IPS-20b (cell line): ENCODE results near the gene HES7.
"Not testable (repeated sequence)": the region's sequence is repeated elsewhere in the genome, so short reads cannot be mapped to it uniquely, and the experiment has no call there.

Source experiments
- H3K27ac ChIP-seq: one replicate; pipeline ENCODE4 v1.5.1; 2013; ENCODE audit warnings: low read length
- H3K27me3 ChIP-seq: 2 replicates; pipeline ENCODE4 v1.6.1; 2013; ENCODE audit warnings: mild to moderate bottlenecking, low read length, inconsistent platforms; ENCODE audit not compliant: insufficient read depth
- H3K36me3 ChIP-seq: 2 replicates; pipeline ENCODE4 v1.6.1; 2013; ENCODE audit warnings: low read depth, mild to moderate bottlenecking, inconsistent platforms, low read length, moderate library complexity; ENCODE audit not compliant: insufficient read depth
- H3K4me1 ChIP-seq: 2 replicates; pipeline ENCODE4 v1.6.1; 2013; ENCODE audit warnings: mild to moderate bottlenecking, control low read depth, inconsistent platforms, low read length, moderate library complexity; ENCODE audit not compliant: insufficient read depth
- H3K4me3 ChIP-seq: 2 replicates; pipeline ENCODE4 v1.5.1; 2013; ENCODE audit warnings: mild to moderate bottlenecking, low read length, inconsistent platforms
- H3K9ac ChIP-seq: 2 replicates; pipeline ENCODE4 v1.6.1; 2013; ENCODE audit warnings: low read depth, mild to moderate bottlenecking, inconsistent platforms, low read length, moderate library complexity
- H3K9me3 ChIP-seq: 2 replicates; pipeline ENCODE4 v1.6.1; 2013; ENCODE audit warnings: mild to moderate bottlenecking, low read depth, low read length, inconsistent platforms; ENCODE audit not compliant: insufficient read depth

The HES7 gene

DNA sequence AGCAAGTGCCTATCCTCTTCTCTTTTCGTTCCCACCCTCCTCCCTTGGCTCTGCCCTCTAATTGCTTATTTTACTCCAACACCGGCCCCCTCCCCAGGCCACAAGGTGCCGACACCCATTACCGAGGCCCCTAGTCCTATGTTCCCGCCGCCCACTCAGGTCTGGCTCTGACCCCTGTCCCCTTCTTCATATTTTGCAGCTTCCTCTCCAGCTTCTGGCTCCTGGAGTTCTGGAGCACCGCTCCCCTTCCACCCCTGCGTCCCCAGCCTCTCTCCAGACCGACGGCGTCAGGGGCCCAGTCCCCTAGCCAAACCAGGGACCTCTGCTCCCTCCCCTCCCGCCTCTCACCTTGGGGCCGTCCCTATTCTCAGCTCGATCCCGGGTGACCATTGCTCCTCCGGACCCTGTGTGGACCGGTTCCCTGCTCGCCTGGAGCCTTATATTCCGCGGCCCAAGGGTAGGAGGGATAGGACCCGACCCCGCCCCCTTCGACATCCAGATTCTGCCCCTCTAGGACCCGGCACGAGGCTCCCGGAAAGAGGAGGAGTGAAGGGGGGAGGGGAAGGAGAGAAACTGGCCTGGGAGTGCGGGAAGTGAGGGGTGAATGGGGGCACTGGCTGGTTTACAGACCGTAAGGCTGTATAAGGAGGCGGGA lies at the start of gene HES7:
HES7 (minus strand) TSS at position 412 of the 655 bp plus-strand sequence; CDS start at position 390, 22 bp downstream.
- H3K36me3 ChIP-seq: no peaks in the 10 kb centered on the region
- no peak within 1 kb of the TSS for H3K27ac ChIP-seq
- peaks cover 7% of the 10 kb centered on the region; the same call in 1 of the 2 replicates for H3K4me1 ChIP-seq
- no peaks in the 10 kb centered on the region for H3K9me3 ChIP-seq
- H3K4me3 ChIP-seq: peak within 1 kb of the TSS; percentile 89
- H3K9ac ChIP-seq: no peak within 1 kb of the TSS
- peaks cover 73% of the 10 kb centered on the region for H3K27me3 ChIP-seq

DNA sequence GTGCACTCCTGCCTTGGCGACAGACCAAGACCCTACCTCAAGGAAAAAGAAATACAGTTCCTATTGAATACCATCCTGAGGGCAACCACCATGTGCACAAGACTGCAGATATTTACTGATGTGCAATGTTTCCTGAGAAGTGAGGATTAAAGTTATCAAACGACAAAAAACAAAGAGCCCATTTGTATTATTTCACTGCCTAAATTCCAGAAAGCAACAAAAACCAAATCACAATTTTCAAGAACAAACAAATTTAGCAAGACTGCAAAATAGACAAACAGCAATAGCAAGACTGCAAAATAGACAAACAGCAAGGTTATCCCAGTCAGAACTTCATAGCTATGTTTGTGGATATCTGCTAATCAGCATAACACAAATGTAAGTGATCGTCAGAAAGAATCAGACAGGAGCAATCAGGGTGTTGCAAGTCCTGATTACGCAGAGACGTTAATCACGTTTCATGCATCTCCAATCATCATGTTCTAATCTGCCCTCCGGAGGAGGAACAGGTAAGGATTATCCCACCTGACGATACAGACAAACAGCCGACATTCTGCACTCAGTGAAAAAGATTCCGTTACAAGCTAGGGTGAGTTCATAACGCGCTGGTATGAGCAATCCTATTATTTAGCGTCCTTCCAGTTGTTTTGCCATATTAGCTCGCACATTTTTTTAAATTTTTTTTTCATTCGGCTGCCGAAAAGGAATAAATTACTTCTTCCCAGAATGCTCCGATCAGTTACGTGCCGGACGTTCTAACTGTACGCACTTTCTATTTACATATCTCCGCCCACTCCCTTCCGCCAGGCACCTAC lies 49.4 kb upstream of the HES7 start:
- H3K27me3 ChIP-seq: no peaks in the 10 kb centered on the region
- H3K36me3 ChIP-seq: no peaks in the 10 kb centered on the region
- H3K9me3 ChIP-seq: no peaks in the 10 kb centered on the region
- H3K9ac ChIP-seq: peak overlapping the region; percentile 92
- H3K27ac ChIP-seq: peak overlapping the region; percentile 89
- H3K4me3 ChIP-seq: peak overlapping the region; percentile 79
- peaks cover 8% of the 10 kb centered on the region; the same call in 1 of the 2 replicates for H3K4me1 ChIP-seq

DNA sequence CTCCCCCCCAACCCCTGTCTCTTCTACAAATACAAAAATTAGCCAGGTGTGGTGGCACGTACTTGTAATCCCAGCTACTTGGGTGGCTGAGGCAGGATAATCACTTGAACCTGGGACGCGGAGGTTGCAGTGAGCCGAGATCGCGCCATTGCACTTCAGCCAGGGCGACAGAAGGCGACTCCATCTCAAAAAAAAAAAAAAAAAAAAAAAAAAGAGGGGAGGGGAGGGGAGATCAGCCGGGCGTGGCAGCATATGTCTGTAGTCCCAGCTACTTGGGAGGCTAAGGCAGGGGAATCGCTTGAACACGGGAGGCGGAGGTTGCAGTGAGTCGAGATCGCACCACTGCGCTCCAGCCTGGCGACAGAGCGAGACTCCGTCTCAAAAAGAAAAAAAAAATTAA lies 46.3 kb upstream of the HES7 start:
- not testable (repeated sequence) for H3K27ac ChIP-seq, H3K9me3 ChIP-seq, H3K36me3 ChIP-seq, H3K4me1 ChIP-seq, H3K9ac ChIP-seq, H3K4me3 ChIP-seq, H3K27me3 ChIP-seq

DNA sequence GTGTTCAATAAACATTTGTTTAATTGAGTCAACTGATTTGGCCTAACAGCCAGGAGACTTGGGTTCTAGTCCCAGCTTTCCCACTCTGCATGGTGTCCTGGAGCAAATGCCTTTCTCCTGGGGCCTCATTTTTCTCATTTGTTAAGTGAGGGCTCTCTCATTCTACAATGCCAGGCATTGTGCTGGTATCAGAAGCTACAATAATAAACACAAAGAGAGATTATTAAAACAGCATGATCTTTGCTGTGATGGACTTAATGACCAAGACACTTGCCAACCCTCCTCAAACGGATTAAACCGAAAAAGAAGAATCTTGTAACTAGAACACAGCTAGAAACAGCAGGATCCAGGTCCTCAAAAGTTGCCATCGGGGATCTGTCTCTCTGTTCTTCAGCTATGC lies 43.6 kb upstream of the HES7 start:
- Histone ChIP-seq H3K9ac (no peak overlapping the region), H3K4me3 (no peak overlapping the region), H3K4me1 (peaks cover 16% of the 10 kb centered on the region; the same call in 1 of the 2 replicates), H3K27ac (no peak overlapping the region), H3K9me3 (no peaks in the 10 kb centered on the region), H3K27me3 (no peaks in the 10 kb centered on the region), H3K36me3 (no peaks in the 10 kb centered on the region)

DNA sequence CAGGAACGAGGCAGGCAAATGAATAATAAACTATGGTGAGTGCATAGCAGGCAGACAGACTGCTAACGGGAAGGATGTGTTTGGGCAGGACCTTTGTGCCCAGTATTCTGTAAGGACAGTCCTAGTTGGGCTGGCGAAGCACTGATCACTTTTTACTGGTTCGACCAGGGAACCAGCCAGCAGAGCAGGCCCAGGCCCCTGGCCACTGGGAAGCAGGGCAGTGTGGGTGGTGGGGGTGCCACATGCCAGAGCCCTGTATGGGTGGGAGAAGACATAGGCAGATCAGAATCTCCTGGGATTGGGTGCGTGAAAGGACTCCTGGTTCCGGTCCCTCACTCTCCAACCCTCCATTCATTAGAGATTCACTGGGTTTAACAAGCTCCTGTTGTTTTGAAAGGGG lies 42.8 kb upstream of the HES7 start:
- H3K27me3 ChIP-seq: no peaks in the 10 kb centered on the region
- H3K9ac ChIP-seq: no peak overlapping the region
- no peak overlapping the region for H3K27ac ChIP-seq
- peaks cover 18% of the 10 kb centered on the region for H3K4me1 ChIP-seq
- no peak overlapping the region for H3K4me3 ChIP-seq
- no peaks in the 10 kb centered on the region for H3K36me3 ChIP-seq
- H3K9me3 ChIP-seq: no peaks in the 10 kb centered on the region

DNA sequence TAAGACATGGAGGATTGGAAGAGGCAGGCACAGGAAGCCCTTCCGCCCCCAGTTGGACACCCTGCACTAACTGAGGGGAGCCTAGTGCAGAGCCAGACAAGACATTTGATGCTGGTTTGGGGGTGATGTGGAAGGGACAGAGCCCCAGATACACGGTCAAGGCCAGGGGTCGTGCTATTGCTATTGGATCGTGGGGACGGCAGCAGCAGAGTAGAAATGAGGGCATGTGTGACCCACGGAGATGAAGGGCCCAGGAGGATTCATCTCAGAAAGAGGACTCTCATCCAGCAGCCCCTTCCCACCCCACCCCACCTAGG lies 40.9 kb upstream of the HES7 start:
- no peak overlapping the region for H3K27ac ChIP-seq
- no peaks in the 10 kb centered on the region for H3K27me3 ChIP-seq
- peaks cover 20% of the 10 kb centered on the region for H3K4me1 ChIP-seq
- no peaks in the 10 kb centered on the region for H3K9me3 ChIP-seq
- H3K4me3 ChIP-seq: 0 out of 2 replicates have a peak overlapping the region, but pooled peaks have one; percentile 84
- peak overlapping the region; percentile 99; the same call in 1 of the 2 replicates for H3K9ac ChIP-seq
- H3K36me3 ChIP-seq: peaks cover 16% of the 10 kb centered on the region

DNA sequence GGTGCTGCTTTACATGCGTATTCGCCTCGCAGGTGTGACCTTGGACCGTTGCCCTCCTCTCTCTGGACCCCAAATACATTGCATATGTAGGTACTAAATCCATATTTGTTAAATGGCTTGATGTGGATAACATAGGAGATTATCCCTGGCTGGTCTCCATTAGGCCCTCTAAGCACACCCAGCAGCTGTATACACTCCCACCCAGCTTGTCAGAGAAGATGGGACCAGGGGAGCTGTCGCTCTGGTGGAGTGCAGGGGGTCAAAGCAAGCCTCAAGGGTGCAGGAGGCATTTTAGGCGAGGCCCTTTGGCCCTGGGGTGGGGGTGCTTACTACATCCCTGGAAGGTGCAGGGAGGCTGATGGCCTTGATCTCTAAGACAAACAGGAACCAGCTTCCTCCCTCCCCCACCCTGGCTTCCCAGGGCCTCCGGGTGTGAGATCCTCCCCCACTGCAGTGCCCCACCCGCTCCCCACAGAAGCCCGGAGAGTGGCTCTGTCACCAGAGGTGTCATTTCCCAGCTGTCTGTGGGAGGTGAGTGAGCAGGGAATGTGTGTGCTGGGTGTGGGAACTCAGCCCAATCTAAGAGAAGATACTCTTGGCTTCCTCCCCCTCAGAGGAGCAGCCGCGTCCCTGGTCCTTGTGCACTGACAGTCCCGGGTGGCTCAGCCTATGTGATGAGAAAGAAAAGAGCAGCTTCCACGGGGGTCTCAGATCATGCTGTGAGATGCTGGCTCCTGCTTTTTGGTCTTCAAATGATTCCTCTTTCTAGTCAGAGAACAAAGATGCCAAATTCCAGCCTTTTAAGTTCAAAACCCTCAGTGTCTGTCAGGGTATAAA lies 40.3 kb upstream of the HES7 start:
- Histone ChIP-seq H3K9me3 (no peaks in the 10 kb centered on the region), H3K4me3 (peak overlapping the region; percentile 84; the same call in 1 of the 2 replicates), H3K9ac (peak overlapping the region; percentile 99; the same call in 1 of the 2 replicates), H3K4me1 (peaks cover 20% of the 10 kb centered on the region), H3K27me3 (no peaks in the 10 kb centered on the region), H3K36me3 (peaks cover 22% of the 10 kb centered on the region), H3K27ac (peak overlapping the region; percentile 99)

DNA sequence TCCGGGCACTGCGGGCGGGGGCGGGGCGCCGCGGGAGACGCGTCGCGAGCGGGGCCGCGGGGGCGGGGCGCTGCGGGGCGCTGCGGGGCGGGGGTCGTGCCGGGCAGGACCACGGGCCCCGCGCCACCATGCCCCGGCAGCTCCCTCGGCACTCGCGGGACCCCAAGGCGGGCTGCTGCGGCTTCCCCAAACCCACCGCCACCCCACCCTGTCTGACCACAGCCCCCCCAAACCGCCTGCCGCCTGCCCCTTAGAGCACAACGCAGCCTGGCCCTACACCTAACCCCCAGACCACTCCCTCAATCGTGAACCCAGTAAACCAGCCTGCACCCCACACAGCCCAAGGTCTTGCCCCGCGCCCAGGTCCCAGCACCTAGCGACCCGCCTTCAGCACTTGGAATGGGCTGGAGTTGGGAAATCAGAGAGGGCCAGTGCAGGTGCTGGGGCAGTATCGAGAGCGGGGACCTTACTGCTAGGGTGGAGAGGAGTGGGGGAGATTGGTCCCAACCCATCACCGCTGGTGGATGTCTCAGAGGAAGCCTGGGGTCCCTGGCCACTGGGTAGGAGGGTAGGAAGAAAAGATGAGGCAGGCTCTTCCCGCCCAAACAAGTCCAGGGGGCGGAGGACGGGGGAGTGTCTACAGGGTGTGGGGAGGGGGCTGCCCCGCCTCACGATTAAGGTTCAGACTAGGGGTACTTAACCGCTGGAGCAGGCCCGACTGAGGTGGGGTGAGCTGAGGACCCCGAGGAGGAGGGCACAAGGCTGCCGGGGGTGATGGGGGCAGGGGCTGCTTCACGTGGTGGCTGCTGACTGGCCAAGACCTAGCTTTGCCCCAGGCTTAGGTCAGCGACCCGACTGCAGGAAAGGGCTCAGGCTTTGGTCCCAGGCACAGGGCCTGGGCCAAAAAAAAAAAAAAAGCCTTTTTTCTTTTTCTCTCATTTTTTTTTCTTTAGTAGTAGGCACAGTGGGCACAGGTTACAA lies 39.4 kb upstream of the HES7 start:
- Histone ChIP-seq H3K9me3 (no peaks in the 10 kb centered on the region), H3K9ac (peak overlapping the region; percentile 99), H3K27me3 (no peaks in the 10 kb centered on the region), H3K27ac (peak overlapping the region; percentile 99), H3K4me3 (peak overlapping the region; percentile 84), H3K36me3 (peaks cover 22% of the 10 kb centered on the region), H3K4me1 (peaks cover 20% of the 10 kb centered on the region)

DNA sequence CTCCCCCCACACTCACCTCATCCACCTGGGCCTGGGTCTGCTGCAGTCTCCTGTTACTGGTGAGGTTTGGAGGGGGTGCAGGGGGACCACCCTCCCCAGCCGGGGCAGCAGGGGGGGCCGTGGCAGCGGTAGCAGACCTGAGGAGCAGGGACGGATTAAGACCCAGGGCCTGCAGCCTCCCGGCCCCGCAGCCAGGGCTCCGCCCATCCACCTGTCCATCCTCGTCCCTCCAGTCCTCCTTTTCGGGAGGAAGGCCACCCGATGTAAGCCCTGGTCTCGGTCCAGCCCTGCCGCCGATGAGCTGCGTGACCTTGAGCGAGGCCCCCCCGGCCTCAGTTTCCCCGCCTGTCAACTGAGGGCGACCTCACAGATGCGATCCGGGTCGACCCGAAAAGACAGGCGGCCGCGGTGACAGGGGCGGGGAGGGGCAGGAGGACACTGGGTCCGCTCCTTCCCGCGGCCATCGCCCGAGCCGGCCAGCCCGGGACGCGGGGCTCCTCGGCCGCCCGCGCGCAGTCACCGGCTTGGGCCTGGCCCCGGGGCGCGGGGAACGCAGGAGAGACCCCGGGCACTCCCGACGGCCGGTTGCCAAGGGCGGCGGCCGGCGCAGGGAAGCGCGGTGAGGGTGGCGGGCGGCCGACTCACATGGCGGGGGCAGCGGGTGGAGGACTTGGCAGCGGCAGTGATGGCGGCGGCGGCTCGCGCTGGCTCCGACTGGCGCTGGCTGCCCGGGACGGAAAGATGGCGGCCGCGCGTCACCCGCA lies 38.5 kb upstream of the HES7 start, which contains the start of gene VAMP2:
VAMP2 (minus strand) TSS at position 716 of the 764 bp plus-strand sequence; CDS start at position 647, 69 bp downstream.
- Histone ChIP-seq H3K27me3 (no peaks in the 10 kb centered on the region), H3K27ac (peak within 1 kb of the TSS; percentile 99), H3K9ac (peak within 1 kb of the TSS; percentile 99), H3K4me3 (peak within 1 kb of the TSS; percentile 84), H3K9me3 (no peaks in the 10 kb centered on the region), H3K36me3 (peaks cover 22% of the 10 kb centered on the region), H3K4me1 (peaks cover 20% of the 10 kb centered on the region)
